Fibroblast of the aortic adventitia (primary cell): ENCODE results near the gene LRP1. TPM values are rescaled to one million over a fixed set of nuclear protein-coding genes. Genes with fewer than 3 reads are reported as not detected.

ENCODE experiments used
- DNase-seq: peaks from one replicate; pipeline ENCODE4 v3.0.0-alpha.2; 2010; ENCODE audit warnings: low read depth
- H3K4me3 ChIP-seq: 2 replicates; pipeline ENCODE4 v1.5.1; 2011; ENCODE audit warnings: low read depth, mild to moderate bottlenecking, control low read depth, low read length, moderate library complexity
- total RNA-seq: library from RNA; depleted of rRNA; stranded (reverse); fragments of >200 nt; gene quantifications from 2 replicates; pipeline ENCODE4 v1.2.3, GENCODE V29; 2012; ENCODE audit warnings: low replicate concordance
- TF ChIP-seq, protein P1 (sequence below): IDR thresholded peaks from 2 replicates; pipeline ENCODE4 v1.5.1; 2011; ENCODE audit warnings: mild to moderate bottlenecking, low read length, control low read depth, inconsistent platforms; ENCODE audit not compliant: insufficient read depth

The LRP1 gene
- total RNA-seq, 1 donor: 541 TPM

DNA sequence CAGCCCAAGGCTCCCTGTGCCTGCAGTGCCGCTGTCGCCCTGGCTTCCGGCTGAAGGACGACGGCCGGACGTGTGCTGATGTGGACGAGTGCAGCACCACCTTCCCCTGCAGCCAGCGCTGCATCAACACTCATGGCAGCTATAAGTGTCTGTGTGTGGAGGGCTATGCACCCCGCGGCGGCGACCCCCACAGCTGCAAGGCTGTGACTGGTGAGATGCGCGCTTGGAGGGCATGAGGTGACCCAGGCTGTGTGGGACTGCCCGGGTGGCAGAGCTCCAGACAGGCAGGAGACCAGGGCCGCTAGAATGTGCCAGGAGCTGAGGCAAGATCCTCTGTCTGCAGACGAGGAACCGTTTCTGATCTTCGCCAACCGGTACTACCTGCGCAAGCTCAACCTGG, 68.7 kb downstream of the LRP1 start:
- TF ChIP-seq, protein P1, sequence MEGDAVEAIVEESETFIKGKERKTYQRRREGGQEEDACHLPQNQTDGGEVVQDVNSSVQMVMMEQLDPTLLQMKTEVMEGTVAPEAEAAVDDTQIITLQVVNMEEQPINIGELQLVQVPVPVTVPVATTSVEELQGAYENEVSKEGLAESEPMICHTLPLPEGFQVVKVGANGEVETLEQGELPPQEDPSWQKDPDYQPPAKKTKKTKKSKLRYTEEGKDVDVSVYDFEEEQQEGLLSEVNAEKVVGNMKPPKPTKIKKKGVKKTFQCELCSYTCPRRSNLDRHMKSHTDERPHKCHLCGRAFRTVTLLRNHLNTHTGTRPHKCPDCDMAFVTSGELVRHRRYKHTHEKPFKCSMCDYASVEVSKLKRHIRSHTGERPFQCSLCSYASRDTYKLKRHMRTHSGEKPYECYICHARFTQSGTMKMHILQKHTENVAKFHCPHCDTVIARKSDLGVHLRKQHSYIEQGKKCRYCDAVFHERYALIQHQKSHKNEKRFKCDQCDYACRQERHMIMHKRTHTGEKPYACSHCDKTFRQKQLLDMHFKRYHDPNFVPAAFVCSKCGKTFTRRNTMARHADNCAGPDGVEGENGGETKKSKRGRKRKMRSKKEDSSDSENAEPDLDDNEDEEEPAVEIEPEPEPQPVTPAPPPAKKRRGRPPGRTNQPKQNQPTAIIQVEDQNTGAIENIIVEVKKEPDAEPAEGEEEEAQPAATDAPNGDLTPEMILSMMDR: no peak
- H3K4me3 ChIP-seq: no peak overlapping the region
- no peak for DNase-seq

DNA sequence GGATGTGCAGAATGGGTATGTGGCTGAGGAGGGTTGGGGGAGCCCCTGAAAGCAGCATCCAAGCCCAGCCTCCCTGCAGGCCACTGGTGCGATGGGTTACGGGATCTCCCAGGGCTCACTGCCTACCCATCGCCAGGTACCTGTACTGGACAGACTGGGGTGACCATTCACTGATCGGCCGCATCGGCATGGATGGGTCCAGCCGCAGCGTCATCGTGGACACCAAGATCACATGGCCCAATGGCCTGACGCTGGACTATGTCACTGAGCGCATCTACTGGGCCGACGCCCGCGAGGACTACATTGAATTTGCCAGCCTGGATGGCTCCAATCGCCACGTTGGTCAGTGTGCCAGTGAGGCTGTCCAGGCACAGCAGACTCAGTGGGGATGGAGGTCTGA, 70.0 kb downstream of the LRP1 start:
- H3K4me3 ChIP-seq: no peak overlapping the region
- TF ChIP-seq, protein P1: no peak
- no peak for DNase-seq

DNA sequence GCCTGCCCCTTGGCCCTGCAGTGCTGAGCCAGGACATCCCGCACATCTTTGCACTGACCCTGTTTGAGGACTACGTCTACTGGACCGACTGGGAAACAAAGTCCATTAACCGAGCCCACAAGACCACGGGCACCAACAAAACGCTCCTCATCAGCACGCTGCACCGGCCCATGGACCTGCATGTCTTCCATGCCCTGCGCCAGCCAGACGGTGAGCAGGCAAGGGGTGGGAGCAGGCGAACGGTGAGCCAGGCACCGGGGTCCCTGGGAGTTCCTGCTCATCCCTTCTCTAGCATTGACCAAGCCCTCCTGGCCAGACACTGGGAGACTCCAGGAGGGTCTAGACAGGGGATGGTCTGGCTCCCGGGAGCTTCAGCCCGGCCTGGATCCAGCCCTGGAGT, 70.9 kb downstream of the LRP1 start:
- DNase-seq: no peak
- H3K4me3 ChIP-seq: no peak overlapping the region
- TF ChIP-seq, protein P1: no peak

DNA sequence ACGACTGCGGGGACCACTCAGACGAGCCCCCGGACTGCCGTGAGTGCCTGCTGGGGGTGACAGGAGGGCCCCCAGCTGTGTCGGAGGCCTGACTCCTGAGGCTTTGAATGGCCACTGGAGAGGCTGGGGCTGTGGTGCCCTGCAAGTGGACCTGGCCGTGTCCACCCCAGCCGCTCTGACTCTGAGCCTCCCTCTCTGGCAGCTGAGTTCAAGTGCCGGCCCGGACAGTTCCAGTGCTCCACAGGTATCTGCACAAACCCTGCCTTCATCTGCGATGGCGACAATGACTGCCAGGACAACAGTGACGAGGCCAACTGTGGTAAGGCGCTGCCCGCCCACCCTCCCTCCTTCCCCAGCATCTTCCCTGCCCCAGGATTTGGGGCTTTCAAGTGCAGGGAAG, 72.2 kb downstream of the LRP1 start:
- no peak overlapping the region for H3K4me3 ChIP-seq
- TF ChIP-seq, protein P1: no peak
- no peak for DNase-seq

DNA sequence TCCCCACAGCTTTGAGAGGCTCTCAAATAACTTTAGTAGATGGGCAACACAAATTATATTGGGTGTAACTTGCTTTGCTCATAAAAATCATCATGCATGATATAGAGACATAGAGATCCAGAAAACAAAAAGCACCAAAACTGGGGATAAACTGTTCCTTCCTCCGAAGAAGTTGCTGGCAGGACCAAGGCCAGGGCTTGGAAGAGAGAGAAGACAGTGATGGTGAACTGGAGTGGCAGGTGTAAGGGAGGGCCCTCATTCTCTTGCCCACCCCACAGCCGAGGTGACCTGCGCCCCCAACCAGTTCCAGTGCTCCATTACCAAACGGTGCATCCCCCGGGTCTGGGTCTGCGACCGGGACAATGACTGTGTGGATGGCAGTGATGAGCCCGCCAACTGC, 72.9 kb downstream of the LRP1 start:
- TF ChIP-seq, protein P1: no peak
- H3K4me3 ChIP-seq: no peak overlapping the region
- no peak for DNase-seq

DNA sequence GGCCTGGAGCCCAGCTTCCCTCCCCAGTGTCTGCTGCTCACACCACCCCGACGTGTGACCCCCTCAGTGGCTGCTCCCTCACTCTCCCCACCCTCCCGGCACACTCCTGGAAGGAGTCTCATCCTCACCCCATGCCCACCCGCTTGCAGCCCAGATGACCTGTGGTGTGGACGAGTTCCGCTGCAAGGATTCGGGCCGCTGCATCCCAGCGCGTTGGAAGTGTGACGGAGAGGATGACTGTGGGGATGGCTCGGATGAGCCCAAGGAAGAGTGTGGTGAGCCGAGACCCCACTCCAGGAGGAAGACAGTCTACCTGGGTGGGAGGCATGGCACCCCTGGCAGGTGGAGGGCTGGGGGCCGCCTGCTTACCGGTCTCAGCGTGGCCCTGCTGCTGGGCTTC, 73.3 kb downstream of the LRP1 start:
- no peak for DNase-seq
- TF ChIP-seq, protein P1: no peak
- no peak overlapping the region for H3K4me3 ChIP-seq

DNA sequence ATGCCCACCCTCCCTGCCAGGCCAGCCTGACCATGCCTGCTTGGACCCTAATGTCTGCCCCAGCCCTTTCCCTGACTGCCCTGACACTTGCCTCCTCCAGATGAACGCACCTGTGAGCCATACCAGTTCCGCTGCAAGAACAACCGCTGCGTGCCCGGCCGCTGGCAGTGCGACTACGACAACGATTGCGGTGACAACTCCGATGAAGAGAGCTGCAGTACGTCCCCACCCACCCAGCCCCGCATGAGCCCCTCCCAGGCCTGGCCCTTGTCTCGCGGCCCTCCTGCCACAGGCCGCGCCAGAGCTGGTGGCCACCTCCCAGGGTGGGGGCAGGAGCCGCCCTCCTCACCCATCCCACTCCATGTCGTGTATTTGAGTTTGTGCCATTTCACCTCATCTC, 74.0 kb downstream of the LRP1 start:
- no peak overlapping the region for H3K4me3 ChIP-seq
- no peak for DNase-seq
- TF ChIP-seq, protein P1: no peak
